Measurements from ENCODE around the gene PSTPIP1.

Gene PSTPIP1

DNA sequence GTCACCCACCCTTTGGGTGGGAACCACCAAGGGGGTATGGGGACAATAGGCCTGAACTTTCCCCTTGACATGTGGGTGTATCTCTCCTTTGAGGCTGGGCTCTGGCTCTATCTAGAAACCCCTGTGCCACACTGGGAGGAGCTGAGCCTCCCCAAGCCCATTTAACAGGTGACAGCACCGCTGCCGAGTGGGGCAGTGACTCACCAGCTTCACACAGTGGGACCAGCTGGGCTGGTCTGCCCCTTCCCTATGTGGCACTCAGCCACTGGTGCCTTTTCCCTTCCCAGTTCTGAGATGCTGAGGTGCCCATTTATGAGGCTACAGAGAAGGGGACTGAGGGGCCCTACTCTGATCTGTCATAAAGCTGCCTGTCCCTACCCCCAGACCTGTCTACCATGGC, 5.1 kb downstream of the PSTPIP1 start:
- no peak overlapping the region for H3K4me3 ChIP-seq (ENCODE audit: low read length)
- no peaks in the 10 kb centered on the region for H3K4me1 ChIP-seq (ENCODE audit: control insufficient read depth, insufficient read depth, low read length)
- no peak for DNase-seq (ENCODE audit: low read depth, low spot score)
- no peak overlapping the region for H3K27ac ChIP-seq (ENCODE audit: low read length)
- H3K9me3 ChIP-seq (ENCODE audit: control insufficient read depth, insufficient read depth, low read length): no peaks in the 10 kb centered on the region
- no CpG with 5 or more reads among the region's 2 CpGs for WGBS (ENCODE audit: insufficient coverage, insufficient read length)
- no peaks in the 10 kb centered on the region for H3K36me3 ChIP-seq (ENCODE audit: control insufficient read depth, insufficient read depth, low read length)
- H3K27me3 ChIP-seq (ENCODE audit: control insufficient read depth, insufficient read depth, low read length): no peaks in the 10 kb centered on the region

DNA sequence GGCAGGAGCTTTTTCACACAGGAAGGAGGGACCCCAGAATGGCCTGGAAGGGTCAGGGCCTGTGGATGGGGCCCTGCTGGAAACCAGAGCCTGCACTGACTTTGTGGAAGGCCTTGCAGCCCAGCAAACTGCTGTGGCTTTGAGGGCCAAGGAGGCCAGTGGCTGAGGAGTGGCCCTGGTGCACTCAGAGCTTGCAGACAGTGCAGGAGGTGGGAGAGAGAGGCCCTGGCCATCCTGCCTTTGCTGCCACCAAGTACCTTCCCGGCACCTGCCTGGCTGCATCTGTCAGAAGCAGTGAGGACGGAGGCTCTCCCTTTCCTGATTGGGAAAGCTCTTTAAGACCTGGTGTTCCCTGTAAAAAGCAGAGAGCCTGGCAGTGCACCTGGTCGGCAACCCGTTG, 6.4 kb downstream of the PSTPIP1 start:
- H3K4me1 ChIP-seq (ENCODE audit: control insufficient read depth, insufficient read depth, low read length): no peaks in the 10 kb centered on the region
- H3K36me3 ChIP-seq (ENCODE audit: control insufficient read depth, insufficient read depth, low read length): no peaks in the 10 kb centered on the region
- no CpG with 5 or more reads among the region's 4 CpGs for WGBS (ENCODE audit: insufficient coverage, insufficient read length)
- no peaks in the 10 kb centered on the region for H3K9me3 ChIP-seq (ENCODE audit: control insufficient read depth, insufficient read depth, low read length)
- H3K27ac ChIP-seq (ENCODE audit: low read length): no peak overlapping the region
- no peak for DNase-seq (ENCODE audit: low read depth, low spot score)
- no peak overlapping the region for H3K4me3 ChIP-seq (ENCODE audit: low read length)
- H3K27me3 ChIP-seq (ENCODE audit: control insufficient read depth, insufficient read depth, low read length): no peaks in the 10 kb centered on the region

DNA sequence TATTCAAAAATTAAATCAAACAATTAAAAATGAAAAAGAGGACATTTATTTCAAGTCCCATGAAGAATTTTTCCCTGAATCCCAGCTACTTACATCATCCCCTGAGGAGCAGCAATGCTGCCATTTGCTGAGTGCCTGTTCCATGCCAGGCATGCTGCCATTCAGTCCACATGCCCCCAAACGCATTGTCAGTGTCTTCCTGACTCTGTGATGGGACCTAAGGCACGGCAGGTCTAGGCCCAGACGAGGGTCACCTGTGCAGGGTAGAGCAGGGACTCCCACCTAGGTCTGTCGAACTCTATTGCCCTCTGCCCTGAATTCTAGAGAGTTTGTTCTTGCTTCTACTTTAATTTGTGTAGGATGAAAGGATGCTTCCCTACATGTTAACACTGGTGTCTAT, 7.0 kb downstream of the PSTPIP1 start:
- Histone ChIP-seq H3K4me3 (ENCODE audit: low read length) (no peak overlapping the region), H3K36me3 (ENCODE audit: control insufficient read depth, insufficient read depth, low read length) (no peaks in the 10 kb centered on the region), H3K27me3 (ENCODE audit: control insufficient read depth, insufficient read depth, low read length) (no peaks in the 10 kb centered on the region), H3K9me3 (ENCODE audit: control insufficient read depth, insufficient read depth, low read length) (no peaks in the 10 kb centered on the region), H3K27ac (ENCODE audit: low read length) (no peak overlapping the region), H3K4me1 (ENCODE audit: control insufficient read depth, insufficient read depth, low read length) (no peaks in the 10 kb centered on the region)
- no CpG with 5 or more reads among the region's 4 CpGs for WGBS (ENCODE audit: insufficient coverage, insufficient read length)
- no peak for DNase-seq (ENCODE audit: low read depth, low spot score)

DNA sequence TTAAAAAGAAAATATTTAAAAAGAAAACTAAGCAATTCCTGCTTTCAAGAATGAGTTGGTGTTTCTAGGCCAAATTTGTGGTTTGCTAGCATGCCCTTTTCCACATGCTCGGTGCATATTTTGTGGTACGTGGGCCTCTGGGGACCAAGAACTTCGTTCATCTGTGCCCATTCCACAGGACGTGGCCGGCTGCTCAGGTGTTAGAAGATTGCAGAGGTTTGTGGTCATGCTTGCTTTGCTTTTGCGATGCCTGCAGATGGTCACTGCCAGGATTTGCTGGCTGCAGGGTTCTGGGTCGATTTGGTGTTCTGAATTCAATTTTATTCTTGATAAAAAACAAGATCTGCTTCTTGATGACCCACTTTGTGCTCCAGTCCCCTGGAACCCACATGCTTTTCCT, 7.5 kb downstream of the PSTPIP1 start:
- H3K36me3 ChIP-seq (ENCODE audit: control insufficient read depth, insufficient read depth, low read length): no peaks in the 10 kb centered on the region
- no peak for DNase-seq (ENCODE audit: low read depth, low spot score)
- WGBS (ENCODE audit: insufficient coverage, insufficient read length): no CpG with 5 or more reads among the region's 7 CpGs
- H3K4me1 ChIP-seq (ENCODE audit: control insufficient read depth, insufficient read depth, low read length): no peaks in the 10 kb centered on the region
- no peak overlapping the region for H3K4me3 ChIP-seq (ENCODE audit: low read length)
- H3K27me3 ChIP-seq (ENCODE audit: control insufficient read depth, insufficient read depth, low read length): no peaks in the 10 kb centered on the region
- no peak overlapping the region for H3K27ac ChIP-seq (ENCODE audit: low read length)
- H3K9me3 ChIP-seq (ENCODE audit: control insufficient read depth, insufficient read depth, low read length): no peaks in the 10 kb centered on the region

DNA sequence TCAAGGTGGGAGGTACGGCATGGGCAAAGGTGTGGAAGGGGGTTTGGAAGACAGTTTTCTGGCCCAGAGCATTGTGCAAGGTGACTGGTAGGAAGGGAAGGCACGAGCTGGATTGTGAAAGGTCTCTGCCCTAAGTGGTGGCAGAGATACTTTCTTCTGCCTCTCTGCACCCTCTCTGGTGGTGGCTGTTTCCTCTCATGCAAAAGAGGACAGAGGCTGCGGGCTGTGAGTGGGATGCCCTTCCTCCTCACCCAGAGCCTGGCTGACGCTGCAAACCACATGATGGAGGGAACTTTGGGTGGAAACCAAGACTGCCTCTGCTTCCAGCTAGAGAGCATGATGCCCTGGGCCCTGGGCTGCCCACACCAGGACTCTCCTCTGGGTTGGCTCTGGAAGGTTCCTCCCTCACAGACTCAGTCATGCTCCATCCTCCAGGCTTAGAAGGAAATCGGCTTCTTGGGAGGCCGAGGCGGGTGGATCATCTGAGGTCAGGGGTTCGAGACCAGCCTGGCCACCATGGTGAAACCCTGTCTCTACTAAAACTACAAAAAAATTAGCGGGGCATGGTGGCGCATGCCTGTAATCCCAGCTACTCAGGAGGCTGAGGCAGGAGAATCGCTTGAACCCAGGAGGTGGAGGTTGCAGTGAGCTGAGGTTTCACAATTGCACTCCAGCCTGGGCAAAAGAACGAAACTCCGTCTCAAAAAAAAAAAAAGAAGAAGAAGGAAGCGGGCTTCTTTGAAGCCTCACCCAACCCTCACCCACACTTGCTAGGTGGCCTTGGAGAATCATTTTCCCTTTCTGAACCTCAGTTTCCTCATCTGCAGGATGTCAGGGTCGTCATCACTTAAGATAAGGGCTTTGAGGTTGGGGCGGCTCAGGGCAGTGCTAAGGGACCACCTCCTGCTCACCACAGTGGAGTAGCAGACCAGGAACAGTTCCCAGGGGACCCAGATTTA, 8.3 kb downstream of the PSTPIP1 start:
- Histone ChIP-seq H3K36me3 (ENCODE audit: control insufficient read depth, insufficient read depth, low read length) (no peaks in the 10 kb centered on the region), H3K4me1 (ENCODE audit: control insufficient read depth, insufficient read depth, low read length) (no peaks in the 10 kb centered on the region), H3K27me3 (ENCODE audit: control insufficient read depth, insufficient read depth, low read length) (no peaks in the 10 kb centered on the region), H3K9me3 (ENCODE audit: control insufficient read depth, insufficient read depth, low read length) (no peaks in the 10 kb centered on the region), H3K27ac (ENCODE audit: low read length) (no peak overlapping the region), H3K4me3 (ENCODE audit: low read length) (no peak overlapping the region)
- DNase-seq (ENCODE audit: low read depth, low spot score): no peak
- WGBS (ENCODE audit: insufficient coverage, insufficient read length): no CpG with 5 or more reads among the region's 16 CpGs

DNA sequence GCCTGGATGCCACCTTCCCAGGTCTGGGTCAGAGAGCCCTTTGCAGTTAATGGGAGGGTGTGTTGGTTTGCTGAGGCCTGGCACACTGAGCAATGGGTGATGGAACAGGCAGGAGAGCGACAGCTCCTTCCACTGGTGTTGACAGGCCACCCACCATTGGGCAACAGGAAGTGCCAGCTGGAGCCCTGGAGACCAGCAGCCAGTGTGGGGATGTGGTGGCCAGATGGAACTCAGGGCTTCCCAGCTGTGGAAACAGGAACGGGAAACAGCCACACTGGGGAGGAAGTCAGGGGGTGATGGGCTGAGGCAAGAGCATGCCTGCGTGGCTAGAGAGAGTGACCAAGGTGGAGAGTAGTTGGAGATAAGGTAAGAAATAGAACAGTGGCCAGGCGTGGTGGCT, 9.3 kb downstream of the PSTPIP1 start:
- H3K9me3 ChIP-seq (ENCODE audit: control insufficient read depth, insufficient read depth, low read length): no peaks in the 10 kb centered on the region
- H3K27ac ChIP-seq (ENCODE audit: low read length): no peak overlapping the region
- no peak overlapping the region for H3K4me3 ChIP-seq (ENCODE audit: low read length)
- no peaks in the 10 kb centered on the region for H3K4me1 ChIP-seq (ENCODE audit: control insufficient read depth, insufficient read depth, low read length)
- no peaks in the 10 kb centered on the region for H3K36me3 ChIP-seq (ENCODE audit: control insufficient read depth, insufficient read depth, low read length)
- WGBS (ENCODE audit: insufficient coverage, insufficient read length): no CpG with 5 or more reads among the region's 4 CpGs
- DNase-seq (ENCODE audit: low read depth, low spot score): no peak
- no peaks in the 10 kb centered on the region for H3K27me3 ChIP-seq (ENCODE audit: control insufficient read depth, insufficient read depth, low read length)

DNA sequence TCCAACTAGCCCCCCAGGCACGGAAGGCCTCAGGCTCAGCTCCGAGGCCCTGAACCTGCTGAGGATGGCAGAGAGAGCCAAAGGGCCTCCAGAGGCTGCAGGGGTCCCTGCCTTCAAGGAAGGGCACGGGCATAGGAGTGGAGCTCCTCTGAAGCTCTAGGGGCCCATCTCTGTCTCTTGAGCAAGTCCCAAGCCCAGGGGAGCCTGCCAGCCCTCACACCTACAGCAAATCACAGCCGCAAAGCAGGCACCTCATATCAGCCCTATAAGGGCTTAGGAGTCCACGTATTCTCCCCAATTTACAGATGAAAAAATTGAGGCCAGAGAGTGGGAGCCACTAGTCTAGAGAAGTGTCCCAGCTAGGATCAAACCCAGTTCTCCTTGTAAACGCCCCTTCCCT, 14.2 kb downstream of the PSTPIP1 start:
- H3K27ac ChIP-seq (ENCODE audit: low read length): no peak overlapping the region
- no peaks in the 10 kb centered on the region for H3K27me3 ChIP-seq (ENCODE audit: control insufficient read depth, insufficient read depth, low read length)
- no peaks in the 10 kb centered on the region for H3K4me1 ChIP-seq (ENCODE audit: control insufficient read depth, insufficient read depth, low read length)
- DNase-seq (ENCODE audit: low read depth, low spot score): no peak
- WGBS (ENCODE audit: insufficient coverage, insufficient read length): no CpG with 5 or more reads among the region's 6 CpGs
- no peaks in the 10 kb centered on the region for H3K9me3 ChIP-seq (ENCODE audit: control insufficient read depth, insufficient read depth, low read length)
- H3K36me3 ChIP-seq (ENCODE audit: control insufficient read depth, insufficient read depth, low read length): no peaks in the 10 kb centered on the region
- H3K4me3 ChIP-seq (ENCODE audit: low read length): no peak overlapping the region

DNA sequence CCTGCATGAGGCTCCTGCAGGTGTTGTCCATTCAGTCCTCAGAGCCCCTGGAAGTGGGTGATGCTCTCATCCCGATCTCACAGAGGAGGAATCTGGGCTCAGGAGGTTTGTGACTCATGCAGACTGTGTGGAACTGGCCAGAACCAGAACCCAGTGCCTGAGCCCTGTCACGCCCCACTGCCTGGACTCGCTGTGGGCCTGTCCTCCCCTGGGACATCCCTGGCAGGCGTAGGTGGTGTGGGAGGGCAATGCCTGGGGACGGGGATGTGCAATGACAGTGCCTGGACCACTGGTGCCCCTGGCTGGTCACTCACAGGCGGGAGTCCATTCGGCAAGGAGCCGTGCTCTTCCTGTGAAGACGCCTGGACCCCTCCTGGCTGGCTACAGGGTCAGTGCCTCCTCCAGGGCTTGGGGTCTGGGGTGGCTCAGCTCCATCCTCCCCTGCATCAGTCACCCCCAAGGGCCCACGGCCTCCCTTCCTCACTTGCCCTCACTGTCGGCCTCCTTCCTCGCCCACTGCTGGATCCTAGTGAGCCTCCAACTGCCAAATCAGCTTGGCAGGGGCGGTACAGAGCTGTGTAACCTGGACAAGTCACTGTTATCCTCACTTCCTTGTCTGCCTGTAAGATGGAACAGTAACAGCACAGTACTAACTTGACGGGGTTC, 14.9 kb downstream of the PSTPIP1 start:
- Histone ChIP-seq H3K36me3 (ENCODE audit: control insufficient read depth, insufficient read depth, low read length) (no peaks in the 10 kb centered on the region), H3K4me1 (ENCODE audit: control insufficient read depth, insufficient read depth, low read length) (no peaks in the 10 kb centered on the region)

DNA sequence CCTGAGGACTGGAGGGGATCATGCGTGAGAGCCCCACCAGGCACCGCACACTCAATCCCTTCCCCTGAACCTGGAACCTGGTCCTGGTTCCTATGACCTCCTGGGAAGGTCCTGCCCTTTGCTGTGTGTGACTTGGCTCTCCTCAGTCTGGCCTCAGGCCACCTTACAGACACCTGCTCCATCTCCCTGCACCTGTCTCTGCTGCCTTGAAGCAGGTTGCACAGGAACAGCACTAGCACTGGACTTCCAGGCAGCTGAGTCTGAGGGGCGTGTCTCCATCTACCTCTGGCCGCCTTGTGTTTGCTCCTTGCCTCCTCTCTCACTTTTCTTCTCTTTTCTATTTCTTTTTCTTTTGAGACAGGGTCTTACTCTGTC, 15.4 kb downstream of the PSTPIP1 start:
- Histone ChIP-seq H3K27ac (ENCODE audit: low read length) (no peak overlapping the region), H3K9me3 (ENCODE audit: control insufficient read depth, insufficient read depth, low read length) (no peaks in the 10 kb centered on the region), H3K4me1 (ENCODE audit: control insufficient read depth, insufficient read depth, low read length) (no peaks in the 10 kb centered on the region), H3K27me3 (ENCODE audit: control insufficient read depth, insufficient read depth, low read length) (no peaks in the 10 kb centered on the region), H3K4me3 (ENCODE audit: low read length) (no peak overlapping the region), H3K36me3 (ENCODE audit: control insufficient read depth, insufficient read depth, low read length) (no peaks in the 10 kb centered on the region)
- no CpG with 5 or more reads among the region's 4 CpGs for WGBS (ENCODE audit: insufficient coverage, insufficient read length)
- DNase-seq (ENCODE audit: low read depth, low spot score): no peak

More for the DNA sequence above, 14.9 kb downstream of the PSTPIP1 start:
- no peak for DNase-seq (ENCODE audit: low read depth, low spot score)
- no peaks in the 10 kb centered on the region for H3K27me3 ChIP-seq (ENCODE audit: control insufficient read depth, insufficient read depth, low read length)
- WGBS (ENCODE audit: insufficient coverage, insufficient read length): no CpG with 5 or more reads among the region's 14 CpGs
- H3K4me3 ChIP-seq (ENCODE audit: low read length): no peak overlapping the region
- no peak overlapping the region for H3K27ac ChIP-seq (ENCODE audit: low read length)
- H3K9me3 ChIP-seq (ENCODE audit: control insufficient read depth, insufficient read depth, low read length): no peaks in the 10 kb centered on the region

DNA sequence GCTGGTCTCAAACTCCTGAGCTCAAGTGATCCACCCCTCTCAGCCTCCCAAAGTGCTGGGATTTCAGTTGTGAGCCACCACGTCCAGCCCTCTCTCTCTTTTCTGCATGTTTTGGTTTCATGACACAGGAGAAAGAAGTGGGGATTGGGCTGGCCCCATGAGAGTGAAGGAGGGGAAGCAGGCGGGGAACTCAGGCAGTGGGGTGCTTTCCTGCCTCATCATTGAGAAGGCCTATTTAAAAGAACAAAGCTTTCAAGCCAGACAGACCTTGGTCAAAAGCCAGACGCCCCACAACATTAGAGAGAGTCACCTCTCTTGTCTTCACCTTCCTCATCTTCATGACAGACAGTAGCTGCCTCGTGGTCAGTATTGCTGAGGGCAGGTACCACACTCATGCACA, 15.9 kb downstream of the PSTPIP1 start:
- no peak for DNase-seq (ENCODE audit: low read depth, low spot score)
- Histone ChIP-seq H3K36me3 (ENCODE audit: control insufficient read depth, insufficient read depth, low read length) (no peaks in the 10 kb centered on the region), H3K27ac (ENCODE audit: low read length) (no peak overlapping the region), H3K4me1 (ENCODE audit: control insufficient read depth, insufficient read depth, low read length) (no peaks in the 10 kb centered on the region), H3K4me3 (ENCODE audit: low read length) (no peak overlapping the region), H3K9me3 (ENCODE audit: control insufficient read depth, insufficient read depth, low read length) (no peaks in the 10 kb centered on the region), H3K27me3 (ENCODE audit: control insufficient read depth, insufficient read depth, low read length) (no peaks in the 10 kb centered on the region)
- no CpG with 5 or more reads among the region's 4 CpGs for WGBS (ENCODE audit: insufficient coverage, insufficient read length)

Measured in iPS DF 6.9 (cell line).